Loucy (cell line): ENCODE results near the gene CDK9.

Source experiments
- H2AFZ ChIP-seq: fragments of 200-600 bp; sonication (generic); 2 replicates; pipeline ENCODE4 v1.6.0; 2016; ENCODE audit warnings: antibody characterized with exemption, mild to moderate bottlenecking, low read length, moderate library complexity
- H3F3A ChIP-seq: fragments of 200-600 bp; 2 replicates; pipeline ENCODE4 v1.6.0; 2016; ENCODE audit warnings: antibody characterized with exemption, low read depth, mild to moderate bottlenecking
- H3K27me3 ChIP-seq: fragments of 200-600 bp; sonication (generic); 2 replicates; pipeline ENCODE4 v1.6.1; 2014; ENCODE audit warnings: low read length, mild to moderate bottlenecking; ENCODE audit not compliant: insufficient read depth, poor library complexity, severe bottlenecking
- H3K36me3 ChIP-seq: fragments of 200-600 bp; sonication (generic); 2 replicates; pipeline ENCODE4 v1.6.1; 2016; ENCODE audit warnings: low read length; ENCODE audit not compliant: insufficient read depth
- H3K4me1 ChIP-seq: fragments of 200-600 bp; sonication (generic); 2 replicates; pipeline ENCODE4 v1.5.1; 2014; ENCODE audit warnings: low read length, mild to moderate bottlenecking; ENCODE audit not compliant: insufficient read depth, poor library complexity, severe bottlenecking
- H3K4me2 ChIP-seq: fragments of 200-600 bp; sonication (generic); 2 replicates; pipeline ENCODE4 v1.6.0; 2014; ENCODE audit warnings: antibody characterized with exemption, low read length, low read depth, mild to moderate bottlenecking; ENCODE audit not compliant: poor library complexity, severe bottlenecking
- H3K4me3 ChIP-seq: fragments of 200-600 bp; sonication (generic); 2 replicates; pipeline ENCODE4 v1.5.1; 2014; ENCODE audit warnings: low read length, mild to moderate bottlenecking, mixed read lengths; ENCODE audit not compliant: poor library complexity, severe bottlenecking
- H3K79me2 ChIP-seq: fragments of 200-600 bp; sonication (generic); 2 replicates; pipeline ENCODE4 v1.6.1; 2014; ENCODE audit warnings: low read length; ENCODE audit not compliant: insufficient read depth
- H3K9ac ChIP-seq: fragments of 200-600 bp; sonication (generic); 2 replicates; pipeline ENCODE4 v1.6.0; 2014; ENCODE audit warnings: mild to moderate bottlenecking, low read depth, low read length, moderate library complexity; ENCODE audit not compliant: poor library complexity, severe bottlenecking
- H3K9me2 ChIP-seq: fragments of 200-600 bp; sonication (generic); replicated peaks from 2 replicates; pipeline ENCODE4 v1.6.1; 2016; ENCODE audit warnings: low read depth, low read length, mixed read lengths
- H3K9me3 ChIP-seq: fragments of 200-600 bp; sonication (generic); 2 replicates; pipeline ENCODE4 v1.6.1; 2014; ENCODE audit warnings: mild to moderate bottlenecking, antibody characterized with exemption, low read length, low read depth; ENCODE audit not compliant: insufficient read depth
- H4K20me1 ChIP-seq: fragments of 200-600 bp; sonication (generic); 2 replicates; pipeline ENCODE4 v1.6.0; 2014; ENCODE audit warnings: antibody characterized with exemption, low read length, mild to moderate bottlenecking; ENCODE audit not compliant: insufficient read depth, poor library complexity, severe bottlenecking
- CTCF ChIP-seq: fragments of 200-600 bp; sonication (generic); conservative IDR thresholded peaks from 2 replicates; pipeline ENCODE4 v1.5.1; 2014; ENCODE audit warnings: mild to moderate bottlenecking, antibody characterized with exemption, low read length
- EZH2phosphoT487 ChIP-seq: fragments of 200-600 bp; IDR thresholded peaks from 2 replicates; pipeline ENCODE4 v1.6.1; 2018; ENCODE audit warnings: antibody characterized with exemption, mild to moderate bottlenecking, moderate library complexity, borderline replicate concordance

CDK9 gene

GRCh38 chr9:127741831-127742434 is 43.9 kb upstream of the CDK9 start:
- H2AFZ ChIP-seq: no peak overlapping the region
- no peak overlapping the region for H3K4me3 ChIP-seq
- no peaks in the 10 kb centered on the region for H3K9me3 ChIP-seq
- no peak overlapping the region for H3K9ac ChIP-seq
- H3K36me3 ChIP-seq: peaks cover 79% of the 10 kb centered on the region; the same call in 1 of the 2 replicates
- TF ChIP-seq EZH2phosphoT487 (no peak), CTCF (no peak)
- no peaks in the 10 kb centered on the region for H3K9me2 ChIP-seq
- no peaks in the 10 kb centered on the region for H4K20me1 ChIP-seq
- H3K79me2 ChIP-seq: no peaks in the 10 kb centered on the region
- no peaks in the 10 kb centered on the region for H3K4me1 ChIP-seq
- H3F3A ChIP-seq: no peaks in the 10 kb centered on the region
- no peaks in the 10 kb centered on the region for H3K27me3 ChIP-seq
- no peak overlapping the region for H3K4me2 ChIP-seq

GRCh38 chr9:127742435-127743088 is 43.3 kb upstream of the CDK9 start:
- Histone ChIP-seq H3K4me2 (no peak overlapping the region), H3K9me2 (no peaks in the 10 kb centered on the region), H3K4me1 (no peaks in the 10 kb centered on the region), H3K36me3 (peaks cover 85% of the 10 kb centered on the region; the same call in 1 of the 2 replicates), H2AFZ (no peak overlapping the region), H4K20me1 (no peaks in the 10 kb centered on the region), H3K27me3 (no peaks in the 10 kb centered on the region), H3K79me2 (no peaks in the 10 kb centered on the region), H3F3A (no peaks in the 10 kb centered on the region), H3K4me3 (no peak overlapping the region), H3K9ac (no peak overlapping the region), H3K9me3 (no peaks in the 10 kb centered on the region)
- no peak for TF ChIP-seq EZH2phosphoT487

- H3K9me2 ChIP-seq: no peaks in the 10 kb centered on the region
These were observed 41.3 kb upstream of the CDK9 start for GRCh38 chr9:127744398-127745110.

More at GRCh38 chr9:127744398-127745110, 41.3 kb upstream of the CDK9 start:
- H3K36me3 ChIP-seq: peaks cover 90% of the 10 kb centered on the region; the same call in 1 of the 2 replicates
- H3K4me3 ChIP-seq: no peak overlapping the region
- H3K9me3 ChIP-seq: no peaks in the 10 kb centered on the region
- no peaks in the 10 kb centered on the region for H3K4me1 ChIP-seq
- H3K27me3 ChIP-seq: no peaks in the 10 kb centered on the region
- no peak for TF ChIP-seq EZH2phosphoT487
- TF ChIP-seq CTCF: no peak
- H4K20me1 ChIP-seq: peaks cover 2% of the 10 kb centered on the region
- no peak overlapping the region for H2AFZ ChIP-seq
- H3F3A ChIP-seq: no peaks in the 10 kb centered on the region
- H3K9ac ChIP-seq: no peak overlapping the region
- H3K79me2 ChIP-seq: no peaks in the 10 kb centered on the region
- no peak overlapping the region for H3K4me2 ChIP-seq
